ENCODE results near the gene LCN6.

Gene LCN6

DNA sequence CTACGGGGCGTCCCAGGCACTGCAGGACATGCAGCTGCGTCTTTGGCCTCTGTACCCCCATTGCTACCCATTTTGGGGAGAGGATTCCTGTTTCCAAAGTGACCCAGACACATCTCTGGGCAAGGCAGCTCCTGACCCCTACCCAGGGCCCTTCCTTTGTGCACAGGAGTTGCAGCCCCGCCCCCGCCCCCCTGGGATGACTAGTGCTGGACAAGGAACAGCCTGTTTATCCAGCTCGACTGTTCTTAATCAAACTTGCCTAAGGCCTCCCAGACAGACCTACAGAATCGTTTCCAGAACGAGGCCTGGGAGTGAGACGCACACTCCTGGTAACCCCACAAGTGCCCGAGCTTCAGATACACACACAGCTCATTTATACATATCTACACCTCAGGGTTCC is 22.7 kb downstream of the LCN6 start:
- DNase-seq (ENCODE audit: low read depth in 2 of 2), result no peak

GRCh38 chr9:136724772-136725171 is 23.6 kb downstream of the LCN6 start:
- no peak for DNase-seq (ENCODE audit: low read depth in 2 of 2)

- no peak for DNase-seq (ENCODE audit: low read depth in 2 of 2)
Observed at GRCh38 chr9:136723989-136724388, 24.3 kb downstream of the LCN6 start.

DNA sequence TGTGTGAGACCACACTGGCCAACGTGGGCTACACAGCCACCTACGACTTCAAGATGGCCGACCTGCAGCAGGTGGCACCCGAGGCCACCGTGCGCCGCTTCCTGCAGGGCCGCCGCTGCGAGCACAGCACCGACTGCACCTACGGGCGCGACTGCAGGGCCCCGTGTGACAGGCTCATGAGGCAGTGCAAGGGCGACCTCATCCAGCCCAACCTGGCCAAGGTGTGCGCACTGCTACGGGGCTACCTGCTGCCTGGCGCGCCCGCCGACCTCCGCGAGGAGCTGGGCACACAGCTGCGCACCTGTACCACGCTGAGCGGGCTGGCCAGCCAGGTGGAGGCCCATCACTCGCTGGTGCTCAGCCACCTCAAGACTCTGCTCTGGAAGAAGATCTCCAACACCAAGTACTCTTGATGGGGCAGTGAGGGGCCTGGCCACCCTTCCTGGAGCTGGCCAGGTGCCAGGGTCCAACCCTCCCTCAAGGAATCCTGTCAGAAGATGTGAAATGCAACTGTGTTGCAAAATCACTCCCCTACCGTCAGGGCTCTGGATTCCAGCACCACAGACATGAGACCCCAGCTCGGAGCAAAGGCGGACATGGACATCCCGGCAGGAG is 24.9 kb downstream of the LCN6 start:
- DNase-seq (ENCODE audit: low read depth in 2 of 2), result no peak

GRCh38 chr9:136722969-136723356 is 25.4 kb downstream of the LCN6 start:
- no peak for DNase-seq (ENCODE audit: low read depth in 2 of 2)

DNA sequence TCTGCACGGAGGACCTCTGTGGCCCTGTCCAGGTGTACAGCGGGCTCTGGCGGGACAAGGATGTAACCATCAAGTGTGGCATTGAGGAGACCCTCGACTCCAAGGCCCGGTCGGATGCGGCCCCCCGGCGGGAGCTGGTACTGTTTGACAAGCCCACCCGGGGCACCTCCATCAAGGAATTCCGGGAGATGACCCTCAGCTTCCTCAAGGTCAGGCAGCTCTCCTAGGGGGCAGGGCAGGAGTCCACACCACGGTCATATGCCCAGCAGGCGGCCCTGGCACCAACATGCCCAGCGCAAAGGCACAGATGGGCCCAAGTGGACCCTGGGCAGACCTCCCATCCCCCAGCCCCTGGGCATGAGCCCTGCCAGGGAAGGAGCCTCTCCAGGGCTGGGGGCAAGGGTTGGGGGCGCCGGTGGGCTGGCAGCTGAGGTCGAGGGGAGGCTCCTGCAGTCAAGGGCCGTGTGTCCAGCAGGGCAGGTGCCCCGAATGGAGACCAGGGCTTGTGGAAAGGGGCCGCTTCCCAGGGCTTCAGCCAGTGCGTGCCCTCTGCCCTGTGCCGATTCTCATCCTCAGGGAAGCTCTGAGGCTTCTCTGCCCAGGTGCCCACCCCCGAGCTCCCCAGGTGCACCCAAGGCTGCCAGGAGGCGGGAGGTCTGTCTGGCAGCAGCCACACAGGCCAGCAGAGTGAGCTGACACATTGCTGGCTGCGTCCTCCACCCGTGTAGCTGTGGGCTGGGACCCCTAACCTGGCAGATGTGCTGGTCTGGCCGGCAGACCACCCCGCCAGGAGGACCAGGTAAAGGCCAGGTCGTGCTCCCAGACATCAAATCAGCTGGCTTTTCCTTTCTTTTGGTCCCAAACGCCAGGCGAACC is 26.0 kb downstream of the LCN6 start:
- DNase-seq (ENCODE audit: low read depth in 2 of 2), result no peak

- no peak for DNase-seq (ENCODE audit: low read depth in 2 of 2)
Observed at GRCh38 chr9:136721339-136722092, 26.8 kb downstream of the LCN6 start.

GRCh38 chr9:136720898-136721338 is 27.4 kb downstream of the LCN6 start:
- no peak for DNase-seq (ENCODE audit: low read depth in 2 of 2)

- DNase-seq (ENCODE audit: low read depth in 2 of 2), result no peak
Observed at GRCh38 chr9:136720251-136720897, 28.0 kb downstream of the LCN6 start.

DNA sequence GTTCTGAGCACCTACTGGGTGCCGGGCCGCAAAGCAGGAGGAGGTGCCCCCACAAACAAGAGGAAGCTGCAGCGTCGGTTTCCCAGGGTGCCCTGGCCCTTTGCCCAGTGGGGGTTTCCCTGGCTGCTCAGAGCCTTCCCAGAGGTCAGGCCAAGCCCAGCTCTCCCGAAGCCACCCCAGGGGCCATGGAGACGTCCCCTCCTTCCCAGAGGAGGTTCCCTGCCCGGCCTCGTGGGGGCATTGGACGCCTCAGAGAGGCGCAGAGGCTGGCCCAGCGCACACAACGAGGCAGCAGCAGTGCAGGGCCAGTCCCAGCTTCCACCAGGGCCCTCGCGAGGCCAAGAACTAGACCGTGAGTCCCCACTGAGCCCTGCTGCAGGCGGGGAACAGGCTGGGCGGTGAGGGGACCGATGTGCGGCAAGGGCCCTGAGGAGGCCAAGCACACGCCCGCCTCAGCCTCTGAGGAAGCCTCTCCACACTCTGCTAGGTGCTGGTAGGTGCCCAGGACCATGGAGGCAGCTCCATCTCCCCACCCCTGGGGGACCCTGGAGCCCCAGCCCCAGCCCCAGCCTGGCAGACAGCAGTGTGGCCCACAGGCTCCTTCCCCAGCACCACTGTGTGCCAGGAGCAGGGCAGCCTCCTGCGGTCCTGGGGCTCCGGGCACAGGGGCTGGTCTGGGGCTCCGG is 29.0 kb downstream of the LCN6 start:
- no peak for DNase-seq (ENCODE audit: low read depth in 2 of 2)

DNA sequence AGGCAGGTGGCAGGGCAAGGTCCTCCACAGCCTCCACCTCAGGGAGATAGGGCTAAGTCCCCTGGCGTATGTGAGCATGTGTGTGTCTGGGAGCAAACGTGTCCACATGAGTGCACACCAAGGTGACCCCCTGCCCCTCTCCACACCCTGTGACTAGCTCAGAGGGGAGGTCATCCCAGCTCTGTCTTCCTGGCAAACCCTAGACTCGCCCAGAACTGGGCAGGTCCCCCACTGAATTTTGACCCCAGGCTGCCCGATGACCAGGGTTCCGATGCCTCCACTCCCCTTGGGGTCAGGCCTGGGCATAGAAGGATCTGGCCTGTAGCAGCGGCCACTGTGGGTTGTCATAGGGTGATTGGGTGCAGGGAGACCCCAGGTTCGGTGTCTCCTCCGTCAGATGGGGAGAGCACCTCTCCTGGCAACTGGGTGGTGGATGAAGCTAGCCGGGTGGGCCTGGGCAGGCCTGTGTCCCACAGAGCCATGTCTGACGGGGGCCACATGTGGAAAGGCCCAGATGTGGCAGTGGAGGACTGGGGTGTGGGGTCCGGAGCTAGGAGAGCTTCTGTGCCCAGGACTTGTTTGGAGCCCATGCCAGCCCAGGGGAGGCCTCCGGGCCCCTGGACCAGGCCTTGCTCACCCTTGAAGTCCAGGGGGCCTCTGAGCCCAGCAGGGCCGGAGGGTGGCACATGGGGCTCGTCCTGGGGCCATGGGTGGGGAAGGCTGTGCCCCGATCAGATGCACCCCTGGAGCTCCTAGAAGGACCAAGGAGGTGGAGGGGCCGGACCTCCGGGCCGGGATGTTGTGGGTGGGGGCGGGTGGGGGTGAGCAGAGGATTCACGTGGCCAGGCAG is 29.8 kb downstream of the LCN6 start:
- DNase-seq (ENCODE audit: low read depth in 2 of 2), result no peak

DNA sequence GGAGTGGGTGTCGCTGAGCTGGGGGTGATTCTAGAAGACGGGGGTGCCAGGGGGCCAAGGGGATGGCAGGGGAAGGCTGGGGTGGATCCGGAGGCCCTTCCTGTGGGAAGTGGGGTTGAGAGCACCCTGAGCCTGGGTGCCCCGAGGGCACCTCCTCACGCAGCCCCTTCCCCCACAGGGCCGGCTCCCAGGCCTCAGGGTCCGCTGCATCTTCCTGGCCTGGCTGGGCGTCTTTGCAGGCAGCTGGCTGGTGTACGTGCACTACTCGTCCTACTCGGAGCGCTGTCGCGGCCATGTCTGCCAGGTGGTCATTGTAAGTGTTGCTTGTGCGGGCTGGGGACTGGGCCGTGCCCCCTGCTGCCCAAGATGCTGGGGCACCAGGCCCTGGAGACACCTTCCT is 30.9 kb downstream of the LCN6 start:
- DNase-seq (ENCODE audit: low read depth in 2 of 2), result no peak

GRCh38 chr9:136714893-136715274 is 33.4 kb downstream of the LCN6 start:
- no peak for DNase-seq (ENCODE audit: low read depth in 2 of 2)

GRCh38 chr9:136714096-136714892 is 34.0 kb downstream of the LCN6 start:
- DNase-seq (ENCODE audit: low read depth in 2 of 2), result no peak

- no peak for DNase-seq (ENCODE audit: low read depth in 2 of 2)
Observed at GRCh38 chr9:136713550-136713949, 34.8 kb downstream of the LCN6 start.

- no peak for DNase-seq (ENCODE audit: low read depth in 2 of 2)
Observed at GRCh38 chr9:136712690-136713544, 35.4 kb downstream of the LCN6 start.

GRCh38 chr9:136711751-136712689 is 36.3 kb downstream of the LCN6 start, which contains the start of gene DIPK1B:
Gene DIPK1B (plus strand): TSS chr9:136712572. CDS start chr9:136712666, 94 bp downstream.
- no peak for DNase-seq (ENCODE audit: low read depth in 2 of 2)
